Muscle layer of duodenum (tissue), 2 donors: Measurements from ENCODE around the gene ARRDC5.
"Not testable (repeated sequence)": the region's sequence is repeated elsewhere in the genome, so short reads cannot be mapped to it uniquely, and the experiment has no call there.

Experiments
- H3K27ac ChIP-seq: one replicate; pipeline ENCODE4 v1.7.0; 2013; ENCODE audit warnings: mild to moderate bottlenecking, low read length
- H3K27me3 ChIP-seq: one replicate; pipeline ENCODE4 v1.7.0; 2013; ENCODE audit warnings: low read depth, mild to moderate bottlenecking, control low read depth, low read length
- H3K36me3 ChIP-seq, 2 donors: one replicate each; pipeline ENCODE4 v1.7.0; 2013; ENCODE audit warnings: low read length in 2 of 2, control low read depth in 1 of 2, mild to moderate bottlenecking in 1 of 2; ENCODE audit not compliant: insufficient read depth in 2 of 2, control insufficient read depth in 1 of 2
- H3K4me1 ChIP-seq, 2 donors: one replicate each; pipeline ENCODE4 v1.7.0; 2013; ENCODE audit warnings: low read length in 2 of 2, mild to moderate bottlenecking in 2 of 2, control low read depth in 1 of 2, moderate library complexity in 1 of 2; ENCODE audit not compliant: insufficient read depth in 2 of 2, control insufficient read depth in 1 of 2
- H3K4me3 ChIP-seq, 2 donors: one replicate each; pipeline ENCODE4 v1.7.0; 2013; ENCODE audit warnings: low read length in 2 of 2, low read depth in 1 of 2, mild to moderate bottlenecking in 1 of 2
- H3K9me3 ChIP-seq, 2 donors: one replicate each; pipeline ENCODE4 v1.7.0; 2013; ENCODE audit warnings: low read length in 2 of 2, control low read depth in 1 of 2, mild to moderate bottlenecking in 1 of 2; ENCODE audit not compliant: control insufficient read depth in 1 of 2
- donor health status: healthy.

ARRDC5 gene

GRCh38 chr19:4866595-4867424 is 35.9 kb downstream of the ARRDC5 start:
- H3K4me1 ChIP-seq, result peaks cover 4% of the 10 kb centered on the region in 2 donors

GRCh38 chr19:4861147-4861546 is 41.5 kb downstream of the ARRDC5 start:
- no peak overlapping the region for H3K4me3 ChIP-seq
- no peaks in the 10 kb centered on the region for H3K9me3 ChIP-seq
- no peak overlapping the region for H3K27ac ChIP-seq
- no peaks in the 10 kb centered on the region for H3K4me1 ChIP-seq
- peaks cover 11 to 35% of the 10 kb centered on the region in 2 donors for H3K36me3 ChIP-seq
- no peaks in the 10 kb centered on the region for H3K27me3 ChIP-seq

More at GRCh38 chr19:4866595-4867424, 35.9 kb downstream of the ARRDC5 start:
- Histone ChIP-seq H3K27me3 (no peaks in the 10 kb centered on the region), H3K9me3 (no peaks in the 10 kb centered on the region), H3K36me3 (no peaks in the 10 kb centered on the region), H3K4me3 (peak overlapping the region; percentile 81 to 84), H3K27ac (peak overlapping the region; percentile 73)

GRCh38 chr19:4859697-4860096 is 43.0 kb downstream of the ARRDC5 start:
- H3K4me3 ChIP-seq, result no peak overlapping the region
- no peaks in the 10 kb centered on the region for H3K27me3 ChIP-seq
- H3K4me1 ChIP-seq, result no peaks in the 10 kb centered on the region
- no peaks in the 10 kb centered on the region for H3K9me3 ChIP-seq
- H3K36me3 ChIP-seq, result peaks cover 15 to 41% of the 10 kb centered on the region in 2 donors
- H3K27ac ChIP-seq, result no peak overlapping the region

- H3K27me3 ChIP-seq, H3K4me1 ChIP-seq, H3K4me3 ChIP-seq, H3K9me3 ChIP-seq, H3K27ac ChIP-seq: not testable (repeated sequence)
- peaks cover 15 to 57% of the 10 kb centered on the region in 2 donors for H3K36me3 ChIP-seq
Observed at GRCh38 chr19:4856468-4856867, 46.2 kb downstream of the ARRDC5 start.

- not testable (repeated sequence) for H3K4me3 ChIP-seq, H3K9me3 ChIP-seq, H3K27ac ChIP-seq, H3K4me1 ChIP-seq, H3K27me3 ChIP-seq
- peaks cover 3 to 49% of the 10 kb centered on the region in 2 donors for H3K36me3 ChIP-seq
Observed at GRCh38 chr19:4853506-4853905, 49.2 kb downstream of the ARRDC5 start.

- peaks cover 3 to 51% of the 10 kb centered on the region in 2 donors for H3K36me3 ChIP-seq
- H3K4me1 ChIP-seq, result no peaks in the 10 kb centered on the region
- H3K27ac ChIP-seq, result no peak overlapping the region
- H3K27me3 ChIP-seq, result no peaks in the 10 kb centered on the region
- no peaks in the 10 kb centered on the region for H3K9me3 ChIP-seq
- H3K4me3 ChIP-seq, result no peak overlapping the region
Observed at GRCh38 chr19:4852484-4852883, 50.2 kb downstream of the ARRDC5 start.

- Histone ChIP-seq H3K27ac (no peak overlapping the region), H3K36me3 (peaks cover 3 to 51% of the 10 kb centered on the region in 2 donors), H3K27me3 (no peaks in the 10 kb centered on the region), H3K9me3 (no peaks in the 10 kb centered on the region), H3K4me3 (no peak overlapping the region), H3K4me1 (no peaks in the 10 kb centered on the region)
Observed at GRCh38 chr19:4851551-4852290, 51.0 kb downstream of the ARRDC5 start.

- H3K36me3 ChIP-seq, result peaks cover 9 to 45% of the 10 kb centered on the region in 2 donors
- no peak overlapping the region for H3K27ac ChIP-seq
- no peak overlapping the region for H3K4me3 ChIP-seq
- no peaks in the 10 kb centered on the region for H3K9me3 ChIP-seq
- peaks cover 0 to 2% of the 10 kb centered on the region in 2 donors for H3K4me1 ChIP-seq
- H3K27me3 ChIP-seq, result no peaks in the 10 kb centered on the region
Observed at GRCh38 chr19:4849019-4849418, 53.7 kb downstream of the ARRDC5 start.

- Histone ChIP-seq H3K9me3 (no peaks in the 10 kb centered on the region), H3K27ac (no peak overlapping the region), H3K4me3 (no peak overlapping the region), H3K4me1 (peaks cover 0 to 2% of the 10 kb centered on the region in 2 donors), H3K36me3 (peaks cover 9 to 53% of the 10 kb centered on the region in 2 donors), H3K27me3 (no peaks in the 10 kb centered on the region)
Observed at GRCh38 chr19:4847190-4847973, 55.3 kb downstream of the ARRDC5 start.

GRCh38 chr19:4845975-4846374 is 56.7 kb downstream of the ARRDC5 start:
- not testable (repeated sequence) for H3K27ac ChIP-seq, H3K27me3 ChIP-seq, H3K9me3 ChIP-seq, H3K4me3 ChIP-seq, H3K4me1 ChIP-seq
- peaks cover 12 to 51% of the 10 kb centered on the region in 2 donors for H3K36me3 ChIP-seq
